T47D (cell line): ENCODE measurements around the gene NPAS3.

Experiments
- DNase-seq, 2 experiments: peaks; one replicate each; pipeline versions ENCODE4 v3.0.0 to v3.0.0-alpha.2; 2011 to 2012; ENCODE audit warnings: low read depth in 1 of 2, low spot score in 1 of 2
- JUND ChIP-seq: IDR thresholded peaks from 2 replicates; pipeline ENCODE4 v1.6.1; 2012; ENCODE audit warnings: low read depth
- in situ Hi-C: cut with HindIII; loops from 2 replicates; pipeline ENCODE4 v1.10.0; 2016; ENCODE audit warnings: low sequenced_read_pairs, low pct_unique_long_range_greater_than_20kb

The NPAS3 gene

GRCh38 chr14:33848706-33849454 lies 910.2 kb downstream of the NPAS3 start:
- no peak for TF ChIP-seq JUND
- DNase-seq = peak; percentile 58 to 86

GRCh38 chr14:33849455-33849801 lies 910.7 kb downstream of the NPAS3 start:
- in situ Hi-C loops = no loop called here
- TF ChIP-seq JUND = no peak
- no peak for DNase-seq

More at GRCh38 chr14:33848706-33849454, 910.2 kb downstream of the NPAS3 start:
- in situ Hi-C loops = no loop called here

GRCh38 chr14:33850826-33851225 lies 912.1 kb downstream of the NPAS3 start:
- in situ Hi-C loops = no loop called here
- TF ChIP-seq JUND = no peak
- no peak for DNase-seq

GRCh38 chr14:33851366-33851765 lies 912.7 kb downstream of the NPAS3 start:
- TF ChIP-seq JUND = no peak
- in situ Hi-C loops = no loop called here
- no peak for DNase-seq

- no peak for TF ChIP-seq JUND
- DNase-seq = no peak
- in situ Hi-C loops = no loop called here
Observed at GRCh38 chr14:33851931-33852330, 913.3 kb downstream of the NPAS3 start.
